CMK (cell line): Measurements from ENCODE around the gene APMAP.
"Not testable (repeated sequence)": the region's sequence is repeated elsewhere in the genome, so short reads cannot be mapped to it uniquely, and the experiment has no call there.

Experiments
- DNase-seq: peaks from one replicate; pipeline ENCODE4 v3.0.0-alpha.2; 2010; ENCODE audit warnings: low read depth

Gene APMAP

DNA sequence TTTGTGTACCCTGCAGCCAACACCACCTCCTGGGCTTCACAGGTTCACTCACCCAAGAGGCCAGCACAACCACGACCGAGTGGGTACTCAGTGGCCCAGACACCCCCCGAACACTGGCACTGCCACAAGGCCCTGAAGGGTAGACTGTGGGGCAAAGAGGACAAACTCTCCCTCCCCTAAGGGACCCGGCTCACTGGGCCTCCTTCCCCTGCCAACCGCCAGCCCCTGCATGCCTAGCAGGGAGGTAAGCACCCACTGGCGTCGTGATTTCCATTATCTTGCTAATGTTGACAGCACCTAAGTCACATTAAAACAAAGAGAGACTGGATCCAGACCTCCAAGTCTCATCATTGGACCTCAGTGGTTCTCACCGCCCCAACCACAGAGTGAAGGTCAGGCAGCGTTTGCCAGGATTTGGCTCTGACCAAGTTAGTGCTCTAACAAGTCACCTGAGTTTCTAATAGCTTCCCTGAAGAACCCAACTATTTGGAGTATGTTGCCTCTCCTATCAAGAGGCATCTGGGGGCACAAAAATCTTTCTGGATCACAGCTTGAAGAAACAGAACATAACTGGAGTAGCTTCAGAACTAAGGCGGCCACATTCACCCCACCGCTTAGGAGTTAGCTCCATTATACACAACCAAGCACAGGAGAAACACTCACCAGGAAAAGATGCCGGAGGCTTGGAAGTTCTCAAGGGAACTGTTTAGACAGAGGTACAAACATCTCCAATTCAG is 14.0 kb upstream of the APMAP start:
- no peak for DNase-seq

DNA sequence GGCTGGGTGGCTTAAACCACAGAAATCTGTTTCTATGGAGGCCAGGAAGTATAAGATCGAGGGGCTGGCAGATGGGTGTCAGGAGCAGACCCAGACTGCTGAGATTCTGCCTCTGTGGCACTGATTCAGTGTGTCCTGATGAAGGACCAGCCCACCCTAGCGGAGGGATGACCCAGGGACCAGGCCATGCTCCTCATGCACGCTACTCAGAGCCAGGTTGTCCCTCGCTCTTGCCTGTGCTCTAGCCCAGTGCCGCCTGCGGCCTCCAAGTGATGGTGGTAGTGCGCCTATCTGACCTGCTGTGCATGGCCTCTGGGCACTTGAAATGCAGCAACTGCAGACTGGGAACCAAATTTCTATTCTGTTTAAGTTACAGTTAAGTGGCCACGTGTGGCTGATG is 13.1 kb upstream of the APMAP start:
- DNase-seq: no peak

DNA sequence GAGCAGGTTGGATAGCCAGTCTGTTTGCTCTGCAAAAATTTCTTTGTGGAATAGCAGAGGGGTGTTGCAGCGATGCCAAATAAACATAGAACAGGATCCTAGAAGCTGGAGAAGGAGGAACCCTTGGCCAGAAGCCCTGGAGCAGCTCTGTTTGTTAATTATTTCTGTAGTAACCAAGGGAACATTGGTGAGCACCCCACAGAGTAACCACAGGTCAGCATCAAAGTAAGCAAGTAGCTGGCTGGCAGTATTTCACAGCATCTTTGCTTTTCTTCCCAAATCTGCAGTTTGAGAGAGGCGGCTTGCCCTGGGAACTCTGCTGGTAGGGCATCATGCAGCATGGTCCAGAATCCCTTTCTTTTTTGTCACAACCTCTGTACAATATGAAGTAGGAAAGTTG is 12.7 kb upstream of the APMAP start:
- DNase-seq: no peak

DNA sequence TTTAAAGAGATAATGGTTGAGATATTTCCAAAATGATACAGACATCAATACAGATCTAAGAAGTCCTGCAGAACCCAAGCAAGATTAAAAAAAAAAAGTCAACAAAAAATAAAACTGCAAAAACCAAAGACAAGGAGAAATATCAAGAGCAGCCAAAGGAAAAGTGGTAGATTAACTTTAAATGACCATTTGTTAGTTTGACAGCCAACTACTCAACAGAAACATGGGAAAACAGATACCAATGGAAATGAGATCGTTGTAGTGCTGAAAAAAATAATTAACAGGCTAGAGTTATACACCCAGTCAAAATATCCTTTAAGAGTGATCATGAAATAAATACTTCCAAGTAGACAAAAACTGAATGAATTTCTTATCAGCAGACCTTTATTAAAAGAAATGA is 10.5 kb upstream of the APMAP start:
- no peak for DNase-seq

DNA sequence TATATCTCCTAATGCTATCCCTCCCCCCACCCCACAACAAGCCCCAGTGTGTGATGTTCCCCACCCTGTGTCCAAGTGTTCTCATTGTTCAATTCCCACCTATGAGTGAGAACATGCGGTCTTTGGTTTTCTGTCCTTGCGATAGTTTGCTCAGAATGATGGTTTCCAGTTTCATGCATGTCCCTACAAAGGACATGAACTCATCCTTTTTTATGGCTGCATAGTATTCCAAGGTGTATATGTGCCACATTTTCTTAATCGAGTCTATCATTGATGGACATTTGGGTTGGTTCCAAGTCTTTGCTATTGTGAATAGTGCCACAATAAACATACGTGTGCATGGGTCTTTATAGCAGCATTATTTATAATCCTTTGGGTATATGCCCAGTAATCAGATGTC is 8.8 kb upstream of the APMAP start:
- not testable (repeated sequence) for DNase-seq

DNA sequence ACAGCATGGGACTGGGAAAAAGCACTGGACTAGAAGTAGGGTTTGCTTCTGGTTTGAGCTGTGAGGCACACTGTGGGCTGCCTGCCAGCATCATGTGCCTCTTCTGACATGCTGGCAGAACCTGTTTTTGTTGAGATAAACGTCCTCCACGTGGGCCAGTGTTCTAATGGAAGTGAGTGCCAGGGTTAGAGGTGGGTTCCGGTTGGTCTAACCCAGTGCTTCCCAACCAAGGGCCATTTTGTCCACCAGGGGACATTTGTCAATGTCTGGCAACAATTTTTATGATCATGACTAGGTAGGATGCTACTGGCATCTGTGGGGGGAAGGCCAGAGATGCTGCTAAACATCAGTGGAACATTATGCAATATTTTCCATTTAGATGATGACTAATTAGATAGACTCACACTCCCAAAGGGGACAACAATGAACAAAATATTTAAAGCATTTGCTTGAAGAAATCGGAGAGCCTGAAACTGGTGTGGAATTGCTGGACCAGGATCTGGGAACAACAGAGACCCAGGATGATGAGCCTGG is 7.8 kb upstream of the APMAP start:
- DNase-seq: no peak

DNA sequence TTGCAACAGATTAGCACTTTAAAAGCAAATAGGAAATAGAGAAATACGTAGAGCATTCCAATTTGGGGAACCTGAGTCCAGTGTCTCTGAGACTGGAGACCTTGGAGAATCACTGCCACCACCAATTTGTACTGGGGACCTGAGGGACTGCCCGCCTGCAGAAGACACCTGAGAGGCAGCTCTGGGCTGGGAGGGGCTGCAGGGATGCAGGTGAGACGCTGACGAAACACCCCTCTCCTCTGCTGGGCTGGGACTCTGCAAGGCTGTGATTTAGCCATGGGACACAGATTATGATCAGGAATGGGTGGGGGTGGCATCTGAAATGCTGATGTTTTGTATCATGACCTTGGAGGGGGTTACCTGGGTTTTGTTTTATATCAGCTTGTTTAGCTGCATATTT is 7.0 kb upstream of the APMAP start:
- DNase-seq: no peak

DNA sequence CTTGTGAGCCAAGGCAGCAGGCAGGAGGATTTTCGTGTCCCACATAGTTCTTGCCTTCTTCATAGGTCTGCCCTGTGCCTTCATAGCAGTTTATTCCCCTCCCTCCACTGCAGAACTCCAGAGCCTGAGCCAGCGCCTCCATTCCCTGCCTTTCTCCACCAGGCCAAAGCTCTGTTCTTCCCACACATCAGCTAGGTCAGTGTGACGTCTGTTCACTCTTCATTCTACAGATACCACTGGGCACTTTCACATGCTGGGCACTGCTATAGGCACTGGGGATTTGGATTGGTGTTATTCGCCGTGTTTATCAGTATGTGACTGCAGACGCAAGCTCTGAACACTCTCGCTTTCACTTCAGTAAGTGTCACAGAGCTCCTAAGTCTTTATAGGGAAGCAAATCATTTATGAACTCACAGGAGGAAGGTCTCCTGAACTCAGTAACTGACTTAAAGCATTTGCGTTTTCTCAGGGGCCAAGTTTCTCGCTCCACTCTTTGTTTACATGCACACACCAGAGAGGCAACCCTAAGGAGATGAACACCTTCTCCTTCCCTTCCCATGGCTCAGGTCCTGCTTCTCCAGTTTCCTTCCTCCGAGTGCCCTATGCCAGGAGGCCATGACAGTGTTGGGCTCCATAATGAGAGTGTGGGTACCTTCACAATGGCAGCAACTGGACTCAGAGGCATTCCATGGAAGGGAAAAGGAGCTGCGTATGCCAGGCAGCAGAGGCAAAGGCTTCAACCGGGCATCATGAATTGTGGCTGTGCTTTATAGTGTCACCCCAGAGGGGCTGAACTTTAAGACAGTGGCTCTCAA is 6.3 kb upstream of the APMAP start:
- DNase-seq: no peak

DNA sequence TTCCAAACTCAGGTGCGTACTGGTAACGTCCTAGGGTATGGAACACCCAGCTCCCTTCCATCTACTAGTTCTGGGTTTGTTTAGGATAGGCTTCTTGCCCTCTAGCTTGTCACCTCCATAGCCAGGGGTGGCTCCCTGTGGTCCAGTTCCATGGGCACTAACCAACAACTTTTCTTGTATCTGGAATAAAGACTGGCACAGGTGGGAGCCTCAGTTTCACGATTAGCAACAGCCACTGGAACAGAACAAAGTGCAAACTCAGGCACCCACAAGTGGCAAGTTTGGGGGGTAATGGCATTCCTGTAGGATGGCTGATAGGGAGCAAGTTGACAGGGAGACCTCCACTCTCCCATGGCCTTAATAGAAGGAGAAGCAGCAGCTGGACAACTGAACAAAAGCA is 5.6 kb upstream of the APMAP start:
- DNase-seq: no peak

DNA sequence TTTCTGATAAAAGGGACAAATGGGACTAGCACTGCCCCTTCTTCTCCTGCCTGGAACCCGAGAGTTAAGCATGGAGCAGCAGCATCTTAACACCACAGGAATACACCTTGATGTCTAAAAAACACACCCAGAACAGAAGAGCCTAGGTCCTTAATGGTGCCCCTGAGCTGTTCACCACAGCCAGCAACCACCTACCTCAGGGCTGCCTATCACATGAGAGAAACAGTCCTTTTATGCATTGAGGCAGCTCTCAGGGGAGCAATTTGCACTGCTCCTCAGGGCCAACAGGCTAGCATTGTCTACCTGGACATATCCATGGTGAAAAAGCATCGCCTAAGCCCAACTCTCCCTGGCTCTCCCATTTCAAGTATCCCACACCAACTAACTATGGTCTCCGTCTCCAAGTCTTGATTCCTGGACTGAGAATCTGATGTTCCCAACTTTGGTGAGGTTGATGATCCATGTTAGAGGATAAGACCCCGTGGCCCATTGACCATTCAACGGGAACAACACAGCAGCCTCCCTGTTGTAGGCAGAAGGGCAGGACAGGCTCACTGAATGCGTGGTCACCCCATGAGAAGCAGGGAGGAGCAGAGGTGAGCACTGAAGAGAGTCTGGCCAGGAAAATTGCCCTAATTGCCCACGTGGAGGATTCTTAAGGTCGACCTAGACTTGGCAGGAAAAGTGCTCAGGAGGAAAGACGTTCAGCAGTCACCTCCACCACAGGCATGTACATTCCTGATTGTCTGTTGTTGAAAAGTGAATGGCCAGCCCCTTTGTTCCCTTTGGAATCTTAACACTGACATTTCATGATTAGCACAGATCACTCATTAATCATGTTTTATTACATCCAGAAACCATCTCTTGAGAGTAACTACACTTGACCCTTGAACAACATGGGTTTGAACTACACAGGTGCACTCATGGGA is 4.2 kb upstream of the APMAP start:
- DNase-seq: no peak

DNA sequence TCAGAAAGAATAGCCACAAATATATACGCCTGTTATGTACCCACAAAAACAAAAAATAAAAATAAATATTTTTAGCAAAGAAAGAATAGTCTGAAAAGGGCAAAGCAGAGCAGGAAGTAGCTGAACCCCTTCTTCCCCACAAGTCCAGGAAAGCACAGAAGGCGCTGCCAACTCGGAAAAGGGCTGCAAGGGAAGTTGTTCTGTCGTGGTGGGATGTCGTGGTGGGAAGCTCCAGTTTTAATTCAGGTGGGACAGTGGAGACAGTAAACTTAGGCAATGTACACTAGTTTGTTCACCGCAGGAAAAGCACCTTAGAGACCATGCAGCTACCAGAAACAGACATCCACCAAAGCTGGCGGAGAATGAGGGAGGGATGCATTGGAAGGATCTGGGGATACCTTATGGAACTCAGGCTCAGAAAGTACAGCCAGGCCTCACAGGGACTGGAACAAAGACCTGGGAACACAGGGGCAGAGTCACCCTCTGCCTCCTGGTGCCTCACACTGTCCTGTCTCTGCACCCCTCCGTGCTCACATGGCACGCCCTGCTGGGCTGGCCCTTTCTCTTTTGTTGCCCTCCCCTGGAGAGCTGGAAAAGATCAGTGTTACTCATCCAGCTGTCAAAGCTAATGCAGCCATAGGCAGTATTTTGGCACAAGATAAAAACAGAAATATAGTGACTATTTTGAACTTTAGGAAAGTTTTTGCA is 3.3 kb upstream of the APMAP start:
- DNase-seq: no peak

DNA sequence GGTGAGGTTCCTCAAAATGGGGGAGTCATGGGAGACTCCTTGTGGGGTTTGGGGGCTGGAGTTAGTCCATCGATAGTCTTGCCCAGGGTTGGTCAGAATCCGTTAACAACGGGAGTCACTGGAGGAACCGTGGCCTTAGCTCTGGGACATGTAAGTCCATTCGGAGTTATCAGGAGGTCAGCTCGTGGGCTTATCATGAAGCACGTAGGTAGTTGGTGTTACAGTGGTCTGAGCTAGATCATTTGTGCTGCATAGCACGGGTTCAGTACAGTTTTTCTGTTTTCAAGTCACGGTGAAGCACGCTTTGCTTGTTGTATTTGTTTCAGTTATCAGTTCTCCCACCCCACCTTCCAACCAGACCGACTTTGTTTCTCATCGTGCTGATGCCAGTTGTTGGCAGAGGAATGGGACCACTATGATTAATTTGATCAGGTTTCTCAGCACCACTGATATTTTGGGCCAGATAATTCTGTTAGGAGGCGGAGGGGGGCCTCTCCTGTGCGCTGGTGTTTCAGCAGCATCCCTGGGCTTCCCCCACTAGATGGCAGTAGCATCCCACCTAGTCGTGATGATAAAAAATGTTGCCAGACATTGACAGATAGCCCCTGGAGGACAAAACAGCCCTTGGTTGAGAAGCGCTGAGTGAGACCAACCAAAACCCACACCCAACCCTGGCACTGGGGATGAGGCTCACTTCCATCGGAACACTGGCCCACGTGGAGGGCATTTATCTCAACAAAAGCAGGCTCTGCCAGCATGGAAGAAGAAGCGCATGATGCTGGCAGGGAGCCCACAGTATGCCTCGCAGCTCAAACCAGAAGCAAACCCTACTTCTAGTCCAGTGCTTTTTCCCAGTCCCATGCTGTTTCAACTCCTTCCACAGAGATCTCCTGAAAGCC is 2.2 kb upstream of the APMAP start:
- peak; percentile 57 for DNase-seq

DNA sequence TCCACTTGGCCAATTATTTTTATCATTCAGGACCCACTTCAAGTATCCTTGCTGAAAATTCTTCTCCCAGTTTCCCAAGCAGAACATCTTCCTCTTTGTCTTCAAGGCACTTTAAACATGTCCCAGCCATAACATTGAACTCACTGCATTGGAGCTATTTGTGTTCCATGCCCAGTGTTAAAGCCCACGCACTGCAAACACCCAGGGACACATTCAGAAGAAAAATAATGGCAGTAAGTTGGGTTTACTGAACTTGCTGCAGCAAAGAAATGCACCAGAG is 1.6 kb upstream of the APMAP start:
- DNase-seq: no peak

DNA sequence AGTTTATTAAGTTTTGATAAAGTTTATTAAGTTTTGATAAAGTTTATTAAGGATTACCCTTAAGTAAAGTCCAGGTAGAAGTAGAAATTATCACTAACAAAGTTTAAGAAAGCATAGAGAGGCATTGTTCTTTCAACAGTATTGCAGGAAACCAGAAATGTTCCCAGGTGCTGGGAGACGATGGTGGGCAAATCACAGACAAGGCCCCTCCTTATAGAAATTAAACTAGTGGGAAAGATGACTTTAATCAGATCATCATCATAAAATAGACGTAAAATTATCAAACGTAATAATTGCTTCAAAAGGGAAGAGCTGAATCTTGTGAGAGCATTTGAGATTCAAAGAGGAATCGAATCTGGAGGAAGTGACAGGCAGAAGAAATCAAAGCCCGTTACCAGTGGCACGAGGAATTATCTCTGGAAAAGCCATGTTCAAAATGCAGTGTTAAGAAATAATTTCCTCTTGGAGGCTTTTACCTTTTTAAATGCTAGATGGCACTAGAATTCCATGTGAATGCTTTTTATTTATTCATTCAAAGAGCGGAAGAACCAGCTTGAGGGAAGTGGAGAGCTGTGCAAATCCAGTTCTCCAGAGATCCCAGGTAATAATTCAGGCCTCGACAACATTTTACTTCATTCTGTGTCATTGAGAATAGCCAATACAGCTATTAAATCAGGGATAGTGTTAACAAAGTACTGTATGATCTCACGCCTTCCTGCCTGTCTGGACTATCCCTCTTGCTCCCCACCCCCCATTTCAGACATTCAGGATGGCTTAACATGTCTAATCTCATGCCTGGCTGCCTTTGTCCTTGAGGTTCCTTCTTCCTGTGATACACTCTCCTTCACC is 1.0 kb upstream of the APMAP start:
- DNase-seq: no peak

DNA sequence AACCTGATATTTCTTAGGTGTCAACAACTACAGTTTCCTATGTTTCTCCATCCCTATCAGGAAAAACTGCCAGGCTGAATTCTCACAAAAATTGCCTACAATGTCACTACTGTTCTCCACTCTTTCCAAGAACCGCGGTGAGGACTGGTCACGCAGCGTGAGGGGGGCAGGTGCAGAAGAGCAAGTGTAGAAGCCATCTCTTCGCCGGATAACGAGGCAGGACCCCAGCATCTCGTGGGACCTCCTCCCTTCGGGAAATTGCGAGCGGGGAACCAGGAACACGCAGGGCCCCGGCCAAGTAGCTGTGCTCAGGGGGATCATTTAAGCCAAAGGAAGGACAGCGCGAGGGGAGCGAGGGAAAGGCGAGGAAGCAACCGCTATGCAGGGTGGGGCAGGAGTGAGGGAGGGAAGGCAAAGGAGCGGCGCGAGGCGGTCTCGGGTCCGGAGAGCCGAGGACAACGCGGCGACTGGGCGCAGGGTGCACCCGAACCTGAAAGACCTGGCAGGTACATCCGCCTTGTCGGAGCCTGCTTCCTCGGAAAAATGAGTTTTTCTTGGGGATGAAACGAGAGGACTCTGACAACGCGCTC is 559 bp downstream of the APMAP start:
- no peak for DNase-seq

DNA sequence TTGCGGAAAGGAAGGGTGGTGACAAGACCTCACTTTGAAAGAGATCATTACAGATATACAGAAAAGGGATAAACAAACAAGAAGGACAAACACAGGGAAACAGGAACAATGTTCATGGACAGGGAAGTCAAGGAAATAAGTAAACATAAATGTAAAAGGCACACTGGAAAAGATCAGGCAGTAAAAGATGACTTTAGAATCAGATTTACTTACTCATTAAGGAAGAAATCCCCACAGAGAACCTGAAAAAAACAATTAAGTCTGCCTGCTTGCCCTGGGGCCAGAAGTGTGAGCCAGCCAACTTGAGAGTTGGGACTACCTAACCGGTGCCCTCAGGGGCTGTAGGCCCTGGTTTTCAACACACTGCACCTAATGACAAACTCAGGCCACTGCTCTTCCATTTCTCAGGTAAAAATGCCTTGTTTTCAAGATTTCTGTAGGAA is 1.7 kb downstream of the APMAP start:
- no peak for DNase-seq

DNA sequence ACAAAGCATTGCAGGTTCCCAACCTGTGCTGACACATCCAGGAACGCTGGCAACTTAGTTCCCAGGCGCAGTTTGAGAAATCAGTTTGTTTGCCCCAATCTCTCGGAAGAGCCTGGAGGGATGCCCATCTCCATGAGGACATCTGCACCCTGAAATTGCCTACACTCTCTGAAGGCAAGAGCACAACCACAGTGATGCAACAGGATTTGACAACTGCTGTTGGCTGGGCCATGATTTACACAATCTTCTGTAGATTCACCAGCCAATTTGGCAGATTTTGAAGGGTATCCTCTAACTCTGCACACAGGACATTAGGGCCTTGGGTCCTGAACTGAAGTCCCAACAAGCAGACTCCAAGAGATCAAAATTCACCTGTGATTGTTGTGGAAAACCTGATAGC is 3.4 kb downstream of the APMAP start:
- no peak for DNase-seq

DNA sequence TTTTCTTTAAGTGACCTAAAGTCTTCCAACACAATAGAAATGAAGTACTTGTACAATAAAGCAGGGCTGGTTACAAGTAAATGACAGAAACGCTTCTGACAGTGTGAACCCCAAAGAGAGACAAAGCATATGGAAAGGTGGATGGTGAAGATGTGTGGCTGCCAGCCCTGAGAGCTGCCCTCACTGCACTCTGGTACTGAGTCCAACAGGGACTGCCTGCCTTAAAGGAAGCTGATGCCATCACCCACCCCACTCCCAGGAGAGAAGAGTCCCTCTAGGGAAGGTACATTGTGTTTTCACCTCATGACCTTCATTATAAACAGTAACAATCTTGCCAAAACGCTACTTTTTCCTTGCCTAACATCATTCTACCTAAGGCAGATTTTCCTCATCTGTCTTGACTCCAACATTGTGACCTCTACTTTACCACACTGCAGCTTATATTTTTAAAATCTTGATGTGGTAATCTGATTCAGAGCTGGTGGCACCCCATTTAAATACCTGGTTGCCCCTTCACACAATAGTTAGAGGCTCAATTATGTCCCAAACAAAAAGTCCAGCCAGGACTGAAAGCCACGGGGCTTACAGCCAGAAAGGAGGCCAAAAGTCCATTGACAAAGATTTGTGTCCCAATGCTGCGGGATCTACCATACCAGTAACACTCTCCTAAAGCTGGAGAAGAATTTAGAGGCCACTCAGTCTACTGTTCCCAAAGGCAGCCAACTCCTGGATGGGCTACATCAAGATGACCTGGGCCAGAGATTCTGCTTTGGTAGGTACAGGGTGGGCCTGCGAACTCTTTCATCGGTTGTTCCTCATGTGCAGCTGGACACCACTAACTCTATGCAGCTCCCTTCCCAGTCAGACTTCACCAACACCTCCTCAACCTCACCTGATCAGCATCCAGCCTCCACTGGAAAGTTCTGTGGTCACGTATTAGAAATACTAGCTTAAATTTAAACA is 4.4 kb downstream of the APMAP start:
- DNase-seq: no peak
